Fibroblast of skin of scalp (primary cell): ENCODE results near the gene TSC22D4.
"Not testable (repeated sequence)": the region's sequence is repeated elsewhere in the genome, so short reads cannot be mapped to it uniquely, and the experiment has no call there.

Source experiments
- DNase-seq: peaks from one replicate; pipeline ENCODE4 v3.0.0-alpha.2; 2013

The TSC22D4 gene

GRCh38 chr7:100472854-100473499 is 6.0 kb downstream of the TSC22D4 start:
- peak; percentile 60 for DNase-seq

- DNase-seq, result no peak
Measured at GRCh38 chr7:100472121-100472851, 6.7 kb downstream of the TSC22D4 start.

- no peak for DNase-seq
Measured at GRCh38 chr7:100471021-100471420, 8.0 kb downstream of the TSC22D4 start.

- peak; percentile 68 for DNase-seq
Measured at GRCh38 chr7:100469227-100470044, 9.6 kb downstream of the TSC22D4 start.

GRCh38 chr7:100467638-100468373 is 11.2 kb downstream of the TSC22D4 start:
- no peak for DNase-seq

GRCh38 chr7:100466653-100467605 is 12.1 kb downstream of the TSC22D4 start:
- DNase-seq, result no peak

- DNase-seq, result peak; percentile 81
Measured at GRCh38 chr7:100465702-100466311, 13.2 kb downstream of the TSC22D4 start.

GRCh38 chr7:100465299-100465698 is 13.7 kb downstream of the TSC22D4 start:
- no peak for DNase-seq

GRCh38 chr7:100464791-100465190 is 14.2 kb downstream of the TSC22D4 start:
- no peak for DNase-seq

GRCh38 chr7:100464210-100464660 is 14.8 kb downstream of the TSC22D4 start, which contains the start of gene SPACDR:
SPACDR (minus strand) TSS chr7:100464260; CDS start chr7:100464025, 235 bp downstream.
- DNase-seq, result no peak

- DNase-seq, result no peak
Measured at GRCh38 chr7:100457033-100457432, 22.0 kb downstream of the TSC22D4 start.

GRCh38 chr7:100456562-100456961 is 22.5 kb downstream of the TSC22D4 start:
- no peak for DNase-seq

- no peak for DNase-seq
Measured at GRCh38 chr7:100455206-100455605, 23.8 kb downstream of the TSC22D4 start.

- DNase-seq, result not testable (repeated sequence)
Measured at GRCh38 chr7:100453854-100454253, 25.2 kb downstream of the TSC22D4 start.

- DNase-seq, result no peak
Measured at GRCh38 chr7:100452513-100452912, 26.5 kb downstream of the TSC22D4 start.

GRCh38 chr7:100449190-100449795 is 29.7 kb downstream of the TSC22D4 start:
- no peak for DNase-seq

GRCh38 chr7:100447363-100447762 is 31.7 kb downstream of the TSC22D4 start:
- not testable (repeated sequence) for DNase-seq

GRCh38 chr7:100446040-100446439 is 33.0 kb downstream of the TSC22D4 start:
- no peak for DNase-seq

GRCh38 chr7:100444311-100445278 is 34.4 kb downstream of the TSC22D4 start:
- no peak for DNase-seq
